ENCODE data around the gene CHCHD4.

DNA sequence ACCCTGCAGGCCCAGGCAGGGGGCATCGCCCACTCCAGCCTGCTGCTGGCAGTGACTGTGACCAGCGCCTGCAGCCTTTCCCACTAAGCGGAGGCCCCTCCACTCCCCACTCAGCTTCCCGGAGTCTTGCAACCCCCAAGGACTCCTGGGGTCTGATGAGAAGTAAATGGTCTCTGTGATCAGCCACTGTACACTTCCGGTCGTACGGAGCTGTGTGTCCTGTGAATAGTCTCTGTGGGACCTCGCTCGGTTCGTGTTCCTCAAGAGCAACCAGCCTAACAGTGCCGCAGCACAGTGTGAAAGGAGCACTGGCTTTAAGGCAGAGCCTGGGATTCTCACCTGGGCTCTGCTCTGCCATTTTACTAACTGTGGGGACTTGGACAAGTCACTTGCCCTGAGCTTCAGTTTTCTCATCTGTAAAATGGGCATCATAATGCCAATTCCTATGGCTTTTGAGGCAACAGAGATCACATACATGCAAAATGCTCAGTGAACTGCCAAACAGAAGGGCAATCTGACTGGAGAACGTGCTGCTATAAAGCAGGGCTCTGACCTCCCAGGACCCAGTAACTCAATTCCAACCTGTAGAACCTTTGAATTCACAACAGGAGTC, 26.9 kb upstream of the CHCHD4 start:
- no peak for TF ChIP-seq POLR2A (IDR thresholded peaks at IDR 0.05)
- TF ChIP-seq, protein P1, sequence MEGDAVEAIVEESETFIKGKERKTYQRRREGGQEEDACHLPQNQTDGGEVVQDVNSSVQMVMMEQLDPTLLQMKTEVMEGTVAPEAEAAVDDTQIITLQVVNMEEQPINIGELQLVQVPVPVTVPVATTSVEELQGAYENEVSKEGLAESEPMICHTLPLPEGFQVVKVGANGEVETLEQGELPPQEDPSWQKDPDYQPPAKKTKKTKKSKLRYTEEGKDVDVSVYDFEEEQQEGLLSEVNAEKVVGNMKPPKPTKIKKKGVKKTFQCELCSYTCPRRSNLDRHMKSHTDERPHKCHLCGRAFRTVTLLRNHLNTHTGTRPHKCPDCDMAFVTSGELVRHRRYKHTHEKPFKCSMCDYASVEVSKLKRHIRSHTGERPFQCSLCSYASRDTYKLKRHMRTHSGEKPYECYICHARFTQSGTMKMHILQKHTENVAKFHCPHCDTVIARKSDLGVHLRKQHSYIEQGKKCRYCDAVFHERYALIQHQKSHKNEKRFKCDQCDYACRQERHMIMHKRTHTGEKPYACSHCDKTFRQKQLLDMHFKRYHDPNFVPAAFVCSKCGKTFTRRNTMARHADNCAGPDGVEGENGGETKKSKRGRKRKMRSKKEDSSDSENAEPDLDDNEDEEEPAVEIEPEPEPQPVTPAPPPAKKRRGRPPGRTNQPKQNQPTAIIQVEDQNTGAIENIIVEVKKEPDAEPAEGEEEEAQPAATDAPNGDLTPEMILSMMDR (IDR thresholded peaks at IDR 0.05) = no peak

All from testis (tissue), 2 donors.